Camera-type eye (tissue), 1 donor: ENCODE data around the gene GNPDA1. TPM values are rescaled to one million over a fixed set of nuclear protein-coding genes. Genes with fewer than 3 reads are reported as not detected.

ENCODE experiments used
- total RNA-seq: library from RNA; depleted of rRNA; stranded (reverse); fragments of >200 nt; gene quantifications from one replicate; pipeline ENCODE4 v1.2.3, GENCODE V29; 2014

The GNPDA1 gene
- 68.6 TPM for total RNA-seq

GRCh38 chr5:142012792-142013388 lies at the start of gene GNPDA1:
Gene GNPDA1 (minus strand): TSS chr5:142013027. CDS start chr5:142012035, 992 bp downstream.

DNA sequence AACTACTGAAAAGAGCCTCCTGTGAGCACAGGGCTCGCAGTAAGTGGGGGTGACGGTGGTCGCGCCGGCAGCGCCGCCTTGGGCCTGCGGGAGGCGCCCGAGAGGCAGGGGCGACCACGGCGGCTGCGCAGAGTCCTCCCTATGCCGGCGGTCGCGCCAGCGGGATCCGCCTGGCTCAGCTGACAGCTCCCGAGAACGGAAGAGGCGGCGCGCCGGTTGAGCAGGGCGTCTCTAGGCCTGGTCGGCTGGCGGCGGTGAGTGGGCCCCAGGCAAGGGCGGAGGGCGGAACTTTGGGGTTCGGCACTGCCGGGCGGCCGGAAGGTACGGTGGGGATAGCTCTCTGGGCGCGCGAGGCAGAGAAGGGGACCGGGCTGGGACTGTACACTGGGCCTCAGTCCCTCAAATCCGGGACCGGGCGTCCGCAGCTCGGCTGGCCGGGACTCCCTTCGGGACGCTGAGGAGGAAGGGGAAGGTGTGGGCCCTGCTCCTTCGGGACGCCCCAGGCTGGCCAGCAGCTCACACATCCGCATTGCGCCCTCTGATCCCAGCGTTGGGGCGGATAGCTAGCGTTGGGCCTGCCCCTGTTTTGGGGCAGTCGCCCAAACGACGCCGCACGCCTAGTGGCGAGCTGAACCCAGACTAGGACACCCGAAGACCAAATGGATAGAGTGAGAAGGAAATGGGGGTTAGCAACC lies 43.8 kb downstream of the GNPDA1 start, which contains the start of gene RNF14:
Gene RNF14 (plus strand): TSS at position 192 of the 695 bp plus-strand sequence. CDS start 4,484 bp downstream, outside the sequence.

GRCh38 chr5:141958113-141958512 lies 54.7 kb downstream of the GNPDA1 start, which contains the start of gene PCDH12:
Gene PCDH12 (minus strand): TSS chr5:141958202. CDS start chr5:141957851, 351 bp downstream.

Other genes with a start within 250 kb of the GNPDA1 start
- 23.0 TPM for gene PCDH1, start 134.6 kb downstream of the GNPDA1 start, total RNA-seq
- gene DELE1, start 89.2 kb downstream of the GNPDA1 start, total RNA-seq: 73.4 TPM
- 8.6 TPM for gene PCDH12, start 54.8 kb downstream of the GNPDA1 start, total RNA-seq
- gene RNF14, start 43.9 kb downstream of the GNPDA1 start, total RNA-seq: 69.4 TPM
- 119 TPM for gene NDFIP1, start 95.8 kb upstream of the GNPDA1 start, total RNA-seq